ENCODE measurements around the gene IFT27. TPM values are rescaled to one million over a fixed set of nuclear protein-coding genes. Genes with fewer than 3 reads are reported as not detected.

Gene IFT27
- total RNA-seq, 1 experiment from 2014 or later, result 74.2 TPM

GRCh38 chr22:36797911-36798673, 22.2 kb upstream of the IFT27 start:
- H3K4me2 ChIP-seq, result no peak overlapping the region
- no peaks in the 10 kb centered on the region for H3K9me3 ChIP-seq (ENCODE audit: insufficient read depth, low read depth)
- TF ChIP-seq, protein P1, sequence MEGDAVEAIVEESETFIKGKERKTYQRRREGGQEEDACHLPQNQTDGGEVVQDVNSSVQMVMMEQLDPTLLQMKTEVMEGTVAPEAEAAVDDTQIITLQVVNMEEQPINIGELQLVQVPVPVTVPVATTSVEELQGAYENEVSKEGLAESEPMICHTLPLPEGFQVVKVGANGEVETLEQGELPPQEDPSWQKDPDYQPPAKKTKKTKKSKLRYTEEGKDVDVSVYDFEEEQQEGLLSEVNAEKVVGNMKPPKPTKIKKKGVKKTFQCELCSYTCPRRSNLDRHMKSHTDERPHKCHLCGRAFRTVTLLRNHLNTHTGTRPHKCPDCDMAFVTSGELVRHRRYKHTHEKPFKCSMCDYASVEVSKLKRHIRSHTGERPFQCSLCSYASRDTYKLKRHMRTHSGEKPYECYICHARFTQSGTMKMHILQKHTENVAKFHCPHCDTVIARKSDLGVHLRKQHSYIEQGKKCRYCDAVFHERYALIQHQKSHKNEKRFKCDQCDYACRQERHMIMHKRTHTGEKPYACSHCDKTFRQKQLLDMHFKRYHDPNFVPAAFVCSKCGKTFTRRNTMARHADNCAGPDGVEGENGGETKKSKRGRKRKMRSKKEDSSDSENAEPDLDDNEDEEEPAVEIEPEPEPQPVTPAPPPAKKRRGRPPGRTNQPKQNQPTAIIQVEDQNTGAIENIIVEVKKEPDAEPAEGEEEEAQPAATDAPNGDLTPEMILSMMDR (conservative IDR thresholded peaks at IDR 0.05), result no peak
- TF ChIP-seq EZH2 (IDR thresholded peaks at IDR 0.05; ENCODE audit: low read depth), result no peak
- H2AFZ ChIP-seq, result no peak overlapping the region
- no peak overlapping the region for H3K4me3 ChIP-seq
- peaks cover 14% of the 10 kb centered on the region; the same call in 1 of the 2 replicates for H3K27me3 ChIP-seq (ENCODE audit: insufficient read depth, low read depth)
- H3K27ac ChIP-seq, result no peak overlapping the region
- no TSS peak for BruUV-seq (replicated peaks)
- intact Hi-C loops (cut with micrococcal nuclease; ENCODE audit: unreplicated experiment), result no loop called here
- ChIA-PET POLR2A (ENCODE audit: unreplicated experiment) (no interaction called here), CTCF (no interaction called here)
- H3K79me2 ChIP-seq (ENCODE audit: low read depth), result no peaks in the 10 kb centered on the region
- no peaks in the 10 kb centered on the region for H3K36me3 ChIP-seq (ENCODE audit: low read depth)
- no peaks in the 10 kb centered on the region for H4K20me1 ChIP-seq (ENCODE audit: insufficient read depth)
- H3K9me2 ChIP-seq (ENCODE audit: insufficient read depth), result no peaks in the 10 kb centered on the region
- no peaks in the 10 kb centered on the region for H3F3A ChIP-seq (ENCODE audit: insufficient read depth, low read depth)
- no peak for DNase-seq
- H3K4me1 ChIP-seq (replicated peaks; ENCODE audit: insufficient read depth), result no peaks in the 10 kb centered on the region

- ChIA-PET POLR2A (ENCODE audit: unreplicated experiment) (no interaction called here), CTCF (no interaction called here)
- Histone ChIP-seq H3K9me2 (ENCODE audit: insufficient read depth) (no peaks in the 10 kb centered on the region), H3K36me3 (ENCODE audit: low read depth) (no peaks in the 10 kb centered on the region), H3K79me2 (ENCODE audit: low read depth) (no peaks in the 10 kb centered on the region), H3K27ac (no peak overlapping the region), H3K4me1 (replicated peaks; ENCODE audit: insufficient read depth) (no peaks in the 10 kb centered on the region), H2AFZ (no peak overlapping the region), H3F3A (ENCODE audit: insufficient read depth, low read depth) (no peaks in the 10 kb centered on the region), H3K4me3 (no peak overlapping the region), H3K4me2 (no peak overlapping the region), H3K9me3 (ENCODE audit: insufficient read depth, low read depth) (no peaks in the 10 kb centered on the region), H4K20me1 (ENCODE audit: insufficient read depth) (no peaks in the 10 kb centered on the region), H3K27me3 (ENCODE audit: insufficient read depth, low read depth) (peaks cover 13% of the 10 kb centered on the region; the same call in 1 of the 2 replicates)
- TF ChIP-seq EZH2 (IDR thresholded peaks at IDR 0.05; ENCODE audit: low read depth), result no peak
- TF ChIP-seq, protein P1 (conservative IDR thresholded peaks at IDR 0.05), result no peak
- BruUV-seq (replicated peaks), result no TSS peak
- intact Hi-C loops (cut with micrococcal nuclease; ENCODE audit: unreplicated experiment), result no loop called here
- DNase-seq, result no peak
These were observed 21.5 kb upstream of the IFT27 start for GRCh38 chr22:36797374-36797773.

- H3K9me3 ChIP-seq (ENCODE audit: insufficient read depth, low read depth), result no peaks in the 10 kb centered on the region
- no peak for DNase-seq
- CTCF ChIA-PET, result interaction anchor here (0.6 kb wide), 1 partner anchor 46 kb away, joined by 3 read pairs; no protein-coding TSS in a partner anchor
These were observed 20.7 kb upstream of the IFT27 start for GRCh38 chr22:36796552-36797175.

More at GRCh38 chr22:36796552-36797175, 20.7 kb upstream of the IFT27 start:
- POLR2A ChIA-PET (ENCODE audit: unreplicated experiment), result interaction anchor here (0.6 kb wide), 1 partner anchor 185 kb away, joined by 4 read pairs; no protein-coding TSS in a partner anchor
- no peak overlapping the region for H3K4me2 ChIP-seq
- H4K20me1 ChIP-seq (ENCODE audit: insufficient read depth), result no peaks in the 10 kb centered on the region
- no peak overlapping the region for H2AFZ ChIP-seq
- H3K4me3 ChIP-seq, result no peak overlapping the region
- no peaks in the 10 kb centered on the region for H3K4me1 ChIP-seq (replicated peaks; ENCODE audit: insufficient read depth)
- H3K9me2 ChIP-seq (ENCODE audit: insufficient read depth), result no peaks in the 10 kb centered on the region
- no peak for TF ChIP-seq EZH2 (IDR thresholded peaks at IDR 0.05; ENCODE audit: low read depth)
- TF ChIP-seq, protein P1 (conservative IDR thresholded peaks at IDR 0.05), result no peak
- H3K27ac ChIP-seq, result no peak overlapping the region
- no TSS peak for BruUV-seq (replicated peaks)
- intact Hi-C loops (cut with micrococcal nuclease; ENCODE audit: unreplicated experiment), result no loop called here
- peaks cover 13% of the 10 kb centered on the region; the same call in 1 of the 2 replicates for H3K27me3 ChIP-seq (ENCODE audit: insufficient read depth, low read depth)
- H3F3A ChIP-seq (ENCODE audit: insufficient read depth, low read depth), result no peaks in the 10 kb centered on the region
- no peaks in the 10 kb centered on the region for H3K36me3 ChIP-seq (ENCODE audit: low read depth)
- no peaks in the 10 kb centered on the region for H3K79me2 ChIP-seq (ENCODE audit: low read depth)
